Fibroblast of upper back skin (primary cell): ENCODE data around the gene TBX4.

ENCODE experiments used
- DNase-seq: peaks from one replicate; pipeline ENCODE4 v3.0.0-alpha.2; 2013

The TBX4 gene

DNA sequence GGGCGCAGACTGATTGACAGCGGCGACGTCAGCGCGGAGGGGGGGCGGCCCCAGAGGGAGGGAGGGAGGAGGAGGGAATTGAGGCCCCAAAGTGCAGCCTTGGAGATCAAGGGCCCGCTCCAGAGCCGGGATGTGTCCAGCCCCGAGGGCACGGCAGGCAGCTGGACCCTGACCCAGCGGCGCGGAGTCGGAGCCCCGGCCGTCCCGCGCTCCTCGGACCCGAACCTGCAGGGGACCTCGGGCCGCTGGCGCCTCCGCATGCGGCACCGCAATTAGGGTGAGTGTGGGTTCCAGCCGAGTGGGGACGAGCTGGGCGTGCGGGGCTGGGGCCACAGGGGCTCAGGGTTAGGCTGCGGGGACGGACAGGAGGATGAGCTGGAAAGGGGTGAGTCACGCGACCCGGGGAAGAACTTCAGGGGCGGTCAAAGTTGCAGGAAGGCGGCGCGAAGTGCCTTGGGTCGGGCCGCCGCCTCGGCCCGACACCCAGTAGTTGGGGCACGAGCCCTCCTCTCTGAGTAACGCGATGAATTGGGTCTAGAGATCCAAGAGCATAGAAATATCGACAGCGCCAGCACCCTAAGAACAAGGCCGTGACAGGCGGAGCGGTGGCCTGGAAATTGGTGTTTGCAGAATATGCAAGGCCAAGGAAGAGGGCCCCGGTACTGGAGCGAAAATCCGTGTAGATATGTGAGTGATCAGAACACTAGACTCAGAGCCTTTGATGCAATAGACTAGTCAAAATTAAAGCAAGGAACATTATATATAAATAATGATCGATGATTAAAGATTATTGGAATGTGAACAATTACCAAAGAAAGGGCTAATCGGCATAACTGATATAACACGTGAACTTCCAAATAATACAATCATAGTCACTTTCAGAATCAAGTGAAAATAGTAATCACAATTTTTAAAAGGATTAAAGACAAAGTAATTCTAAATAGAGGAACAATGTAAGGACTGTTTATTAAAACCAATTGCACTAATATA is at the start of gene TBX4:
TSS of gene TBX4 (plus strand) at position 122 of the 990 bp plus-strand sequence. CDS start 4,069 bp downstream, outside the sequence.
- no peak for DNase-seq

- DNase-seq = no peak
Observed at GRCh38 chr17:61402978-61403800, 49.0 kb upstream of the TBX4 start.

- no peak for DNase-seq
Observed at GRCh38 chr17:61403801-61404662, 48.2 kb upstream of the TBX4 start.

DNA sequence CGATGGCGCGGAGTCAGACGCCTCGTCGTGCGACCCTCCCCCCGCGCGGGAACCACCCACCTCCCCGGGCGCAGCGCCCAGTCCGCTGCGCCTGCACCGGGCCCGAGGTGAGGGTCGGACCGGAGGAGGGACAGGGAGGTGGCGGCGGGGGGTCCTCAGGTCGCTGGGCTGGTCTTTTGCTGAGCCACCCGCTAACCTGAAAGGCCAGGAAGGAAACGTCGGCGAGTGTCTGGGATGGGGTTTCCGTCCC is 47.6 kb upstream of the TBX4 start:
- DNase-seq = no peak

DNA sequence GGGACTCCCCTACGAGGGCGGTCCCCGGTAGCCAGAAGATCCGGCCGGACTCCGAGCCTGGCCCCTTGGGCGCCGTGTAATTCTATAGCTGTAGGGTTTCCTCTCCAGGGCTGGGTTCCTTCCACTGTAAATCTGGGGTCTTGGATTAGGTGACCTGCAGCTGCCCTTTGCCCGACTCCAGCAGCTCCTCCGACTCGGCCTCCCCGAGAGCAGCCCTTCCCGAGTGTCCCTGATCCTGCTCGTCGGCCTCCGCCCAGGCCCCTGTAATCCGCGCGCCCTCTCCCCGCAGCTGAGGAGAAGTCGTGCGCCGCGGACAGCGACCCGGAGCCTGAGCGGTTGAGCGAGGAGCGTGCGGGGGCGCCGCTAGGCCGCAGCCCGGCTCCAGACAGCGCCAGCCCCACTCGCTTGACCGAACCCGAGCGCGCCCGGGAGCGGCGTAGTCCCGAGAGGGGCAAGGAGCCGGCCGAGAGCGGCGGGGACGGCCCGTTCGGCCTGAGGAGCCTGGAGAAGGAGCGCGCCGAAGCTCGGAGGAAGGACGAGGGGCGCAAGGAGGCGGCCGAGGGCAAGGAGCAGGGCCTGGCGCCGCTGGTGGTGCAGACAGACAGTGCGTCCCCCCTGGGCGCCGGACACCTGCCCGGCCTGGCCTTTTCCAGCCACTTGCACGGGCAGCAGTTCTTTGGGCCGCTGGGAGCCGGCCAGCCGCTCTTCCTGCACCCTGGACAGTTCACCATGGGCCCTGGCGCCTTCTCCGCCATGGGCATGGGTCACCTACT is 47.1 kb upstream of the TBX4 start:
- no peak for DNase-seq

DNA sequence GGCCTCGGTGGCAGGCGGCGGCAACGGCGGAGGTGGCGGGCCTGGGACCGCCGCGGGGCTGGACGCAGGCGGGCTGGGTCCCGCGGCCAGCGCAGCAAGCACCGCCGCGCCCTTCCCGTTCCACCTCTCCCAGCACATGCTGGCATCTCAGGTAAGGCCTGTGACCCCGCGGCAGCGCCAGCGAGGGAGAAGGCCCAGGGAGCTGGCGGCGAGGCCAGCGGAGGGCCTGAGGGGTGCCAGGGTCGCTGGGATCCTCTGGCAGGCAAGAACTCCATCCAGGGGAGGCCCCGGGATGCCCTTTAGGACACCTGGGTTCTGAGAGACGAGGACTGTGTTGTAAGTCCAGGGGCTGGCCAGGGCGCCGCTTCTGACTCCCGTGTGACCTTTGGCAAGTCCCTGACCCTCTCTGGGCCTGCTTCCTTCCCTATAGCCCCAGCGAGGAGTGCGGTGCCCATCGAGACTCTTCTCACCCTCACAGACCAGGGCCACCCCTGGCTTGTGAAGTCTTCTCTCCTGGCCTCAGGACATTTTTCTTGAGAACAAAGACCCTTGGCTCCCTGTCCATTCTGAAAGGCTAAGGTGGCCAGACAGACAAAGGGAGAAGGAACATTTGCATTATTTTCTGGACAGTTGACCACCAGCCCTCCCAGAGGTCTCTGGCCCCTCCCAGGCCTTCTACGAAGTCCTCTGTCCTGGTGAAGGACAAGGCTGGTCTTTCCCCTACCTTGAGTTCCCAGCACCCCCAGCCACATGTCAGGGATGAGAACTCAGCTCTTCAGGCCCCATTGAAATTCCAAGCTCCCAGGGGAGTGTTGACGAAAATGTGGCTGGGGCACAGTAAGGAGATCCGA is 46.3 kb upstream of the TBX4 start:
- DNase-seq = no peak

- no peak for DNase-seq
Observed at GRCh38 chr17:61406537-61406845, 45.7 kb upstream of the TBX4 start.

DNA sequence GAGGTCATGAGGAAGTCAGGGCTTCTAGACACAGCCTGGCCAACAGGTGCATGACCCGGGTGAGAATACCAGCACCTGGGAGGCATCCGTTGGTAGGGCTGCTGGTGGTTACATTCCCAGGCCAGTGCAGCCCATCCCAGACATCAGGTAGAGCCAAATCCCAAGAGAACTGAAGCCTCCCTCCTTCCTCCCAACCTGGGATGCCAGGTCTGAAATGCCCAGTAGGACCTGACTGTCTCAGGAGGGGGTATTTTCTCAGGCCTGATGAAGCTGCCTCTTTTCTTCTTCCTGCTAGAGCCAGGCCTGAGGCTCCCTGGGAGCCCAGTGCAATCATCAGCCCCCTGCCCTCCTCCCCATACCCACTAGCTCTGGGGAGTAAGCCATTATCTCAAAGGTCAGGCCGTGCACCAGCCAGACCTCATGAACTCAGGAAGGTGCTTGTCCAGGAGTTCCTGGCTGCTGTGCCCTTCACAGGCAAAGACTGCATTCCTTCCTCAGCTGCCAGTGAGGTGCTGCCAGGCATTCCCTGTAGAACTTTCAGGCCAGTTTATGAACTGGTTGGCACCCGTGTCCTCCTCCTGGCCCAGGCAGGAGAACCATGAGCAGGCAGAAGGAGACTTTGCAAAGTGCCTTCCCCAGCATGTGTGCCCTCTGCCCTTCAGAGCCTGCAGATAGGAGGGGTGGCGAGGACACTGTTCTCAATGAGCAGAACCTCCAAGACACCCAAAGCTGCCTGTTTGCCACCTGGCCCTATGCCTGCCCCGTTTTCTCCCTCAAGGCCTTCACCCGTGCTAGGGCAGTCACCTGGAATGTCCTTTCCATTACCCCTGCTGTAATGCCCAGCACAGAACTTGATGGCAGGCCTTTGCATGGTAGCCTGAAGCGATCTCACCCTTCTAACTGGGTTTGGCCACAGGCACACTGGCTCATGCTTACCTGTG is 45.0 kb upstream of the TBX4 start:
- no peak for DNase-seq

DNA sequence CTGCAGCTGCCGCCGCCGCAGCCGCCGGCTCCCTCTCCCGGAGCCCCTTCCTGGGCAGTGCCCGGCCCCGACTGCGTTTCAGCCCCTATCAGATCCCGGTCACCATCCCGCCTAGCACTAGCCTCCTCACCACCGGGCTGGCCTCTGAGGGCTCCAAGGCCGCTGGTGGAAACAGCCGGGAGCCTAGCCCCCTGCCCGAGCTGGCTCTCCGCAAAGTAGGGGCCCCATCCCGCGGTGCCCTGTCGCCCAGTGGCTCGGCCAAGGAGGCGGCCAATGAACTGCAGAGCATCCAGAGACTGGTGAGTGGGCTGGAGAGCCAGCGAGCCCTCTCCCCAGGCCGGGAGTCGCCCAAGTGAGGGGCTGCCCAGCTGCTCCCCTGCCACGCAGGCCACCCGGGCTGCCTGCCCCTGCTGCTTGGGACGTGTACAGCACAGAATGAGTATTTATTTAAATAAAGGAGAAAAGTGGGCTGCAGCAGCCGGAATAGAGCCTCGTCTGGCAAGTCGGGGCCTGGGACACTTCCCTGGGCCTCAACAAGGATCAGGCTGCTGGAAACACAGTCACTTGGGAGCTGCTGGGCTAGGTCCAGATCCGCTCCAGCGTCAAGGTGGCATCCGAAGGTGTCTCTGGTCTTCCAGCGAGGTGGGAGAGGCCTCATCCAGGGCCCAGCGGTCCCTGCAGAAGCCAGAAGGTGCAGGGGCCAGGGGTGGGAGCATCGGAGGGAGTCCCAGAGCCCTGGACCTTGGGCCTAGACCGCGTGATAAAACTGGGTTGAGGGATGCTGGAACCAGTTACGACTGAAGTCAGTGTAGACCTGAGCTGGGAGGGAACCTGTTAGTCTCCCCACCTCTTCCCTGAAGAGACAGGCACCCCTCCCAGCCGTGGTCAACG is 43.8 kb upstream of the TBX4 start:
- no peak for DNase-seq

DNA sequence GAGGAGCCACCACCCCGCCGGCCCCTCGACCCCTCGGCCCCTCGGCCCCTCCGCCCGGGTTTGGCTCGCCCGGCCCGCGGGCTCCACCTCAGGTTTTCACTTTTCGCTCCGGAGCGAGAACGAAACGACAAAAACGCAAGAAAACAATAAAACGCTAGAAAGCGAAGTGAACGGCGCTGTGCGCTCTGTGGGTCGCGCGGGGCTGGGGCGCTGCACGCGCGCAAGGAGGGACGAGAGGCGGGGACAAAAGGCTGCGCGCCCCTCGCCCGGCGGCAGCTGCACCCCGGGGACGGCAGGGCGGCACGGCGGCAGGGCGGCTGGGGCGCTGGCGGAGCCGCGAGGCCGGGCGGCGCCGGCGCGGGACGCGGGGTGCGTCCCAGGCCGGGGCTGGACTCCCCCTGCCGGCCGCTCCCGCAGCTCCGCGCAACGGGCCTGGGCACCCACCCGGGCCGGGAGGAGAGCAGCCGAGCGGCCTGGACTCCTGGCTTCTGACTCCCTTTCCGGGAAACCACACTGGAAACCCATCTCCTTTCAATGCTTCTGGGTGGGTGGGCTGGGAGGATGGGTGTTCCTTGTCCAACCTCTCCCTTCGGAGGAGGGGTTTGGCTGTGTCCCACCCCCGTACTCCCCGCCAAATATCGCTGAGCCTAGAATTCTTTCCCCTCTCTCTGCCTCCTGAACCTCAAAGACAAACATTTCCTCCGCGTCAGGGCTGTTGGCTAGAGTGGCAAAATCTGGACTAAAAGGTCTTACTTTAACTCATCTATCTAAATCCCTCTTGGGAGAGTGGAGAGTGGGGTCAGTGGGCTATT is 42.7 kb upstream of the TBX4 start:
- DNase-seq = peak; percentile 54

- peak; percentile 49 for DNase-seq
Observed at GRCh38 chr17:61410141-61411010, 41.8 kb upstream of the TBX4 start.

DNA sequence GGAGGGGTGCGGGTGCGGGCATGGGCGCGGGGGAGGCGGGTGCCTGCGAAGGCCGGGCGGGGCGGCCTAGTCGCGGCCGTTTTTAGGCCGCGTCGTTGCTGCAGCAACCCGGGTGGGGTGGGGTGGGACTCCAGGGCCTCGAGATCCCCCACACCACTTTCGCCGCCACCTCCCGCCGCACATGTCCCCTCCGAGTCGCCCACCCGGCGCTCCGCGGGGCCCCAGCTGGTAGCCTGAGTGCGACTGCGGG is 41.3 kb upstream of the TBX4 start:
- no peak for DNase-seq

GRCh38 chr17:61411261-61412142 is 40.7 kb upstream of the TBX4 start:
- DNase-seq = peak; percentile 39

DNA sequence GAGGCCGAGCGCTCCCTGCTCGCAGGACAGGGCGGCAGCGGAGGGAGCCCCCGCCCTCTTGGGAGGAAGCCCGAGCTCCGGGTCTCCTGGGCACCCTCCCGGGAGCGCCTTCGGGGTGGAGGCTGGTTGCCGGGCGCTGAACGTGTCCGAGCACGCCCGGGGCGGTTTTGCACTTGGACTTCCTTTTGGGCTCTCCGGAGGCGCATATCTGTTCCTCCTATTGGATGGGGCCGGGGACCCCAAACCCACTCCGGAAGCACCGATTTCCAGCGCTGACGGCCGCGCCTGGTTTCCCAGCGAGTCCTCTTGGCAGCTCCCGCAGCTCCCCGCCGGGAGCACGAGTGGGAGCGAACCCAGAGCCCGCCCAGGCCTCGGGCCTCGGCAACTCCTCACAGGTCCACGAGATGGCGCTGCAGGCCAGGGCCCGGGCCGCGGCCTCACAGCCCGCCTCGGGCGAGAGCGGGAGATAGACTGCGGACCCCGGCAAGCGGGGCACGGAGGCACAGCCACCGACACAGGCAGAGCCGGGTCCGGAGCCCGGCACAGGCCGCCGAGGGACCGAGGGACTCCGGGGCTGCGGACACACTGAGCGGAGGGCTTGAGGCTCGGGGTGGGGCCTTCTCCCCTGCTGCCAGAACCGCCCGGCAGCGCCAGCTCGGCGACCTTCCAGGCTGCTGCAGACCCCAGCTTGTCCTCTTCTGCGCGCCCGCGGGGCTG is 39.9 kb upstream of the TBX4 start:
- peak; percentile 67 for DNase-seq

DNA sequence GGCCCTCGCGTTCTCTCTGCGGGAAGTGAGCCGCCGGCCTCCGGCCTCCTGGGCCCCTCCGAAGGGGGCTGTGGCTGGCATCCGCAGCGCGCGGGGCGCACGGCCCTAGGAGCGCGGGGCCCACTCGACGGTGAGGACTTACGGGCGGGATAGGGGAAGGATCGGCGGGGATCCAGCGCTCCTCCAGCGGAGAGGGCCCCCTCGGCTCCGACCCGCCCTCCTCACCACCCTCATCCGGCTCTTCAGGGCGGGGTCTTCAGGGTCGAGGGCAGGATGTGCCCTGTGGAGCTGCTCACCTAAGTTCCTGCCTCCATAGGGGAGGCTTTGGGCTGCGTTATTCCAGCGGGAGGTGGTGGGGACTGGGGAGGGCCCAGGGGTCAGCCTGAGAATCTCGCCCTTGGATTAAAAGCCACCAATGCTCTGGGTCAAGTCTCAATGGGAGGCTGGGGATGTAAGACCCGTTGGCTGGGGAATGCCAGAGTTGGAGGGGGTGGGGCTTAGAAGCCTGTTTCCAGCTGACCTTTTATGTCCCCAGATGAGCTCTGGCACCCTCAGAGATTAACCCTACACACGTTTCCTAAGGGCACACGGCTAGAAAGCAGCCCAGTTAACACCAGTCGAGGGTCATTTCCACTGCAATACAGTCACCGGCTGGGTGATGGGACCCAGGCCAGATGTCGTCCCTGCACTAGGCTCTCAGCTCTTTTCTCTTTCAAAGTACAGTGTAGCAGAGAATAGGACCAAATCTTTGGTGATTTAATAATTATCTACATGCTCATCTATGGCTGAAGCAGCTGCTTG is 39.2 kb upstream of the TBX4 start:
- no peak for DNase-seq
